SK-N-MC (cell line): ENCODE results near the gene USP3.

ENCODE experiments used
- EZH2 ChIP-seq: fragments of 200-600 bp; sonication (generic); IDR thresholded peaks from one replicate; pipeline ENCODE4 v1.6.1; 2017; ENCODE audit warnings: antibody characterized with exemption
- FOXP2 ChIP-seq: optimal IDR thresholded peaks from 2 replicates; pipeline ENCODE3; 2011; ENCODE audit warnings: mild to moderate bottlenecking, moderate library complexity; ENCODE audit not compliant: insufficient read depth; ENCODE audit errors: extremely low read length, control extremely low read depth
- POLR2AphosphoS5 ChIP-seq: IDR thresholded peaks from 2 replicates; pipeline ENCODE4 v1.6.1; 2012; ENCODE audit warnings: mild to moderate bottlenecking, low read depth, low read length, borderline replicate concordance

DNA sequence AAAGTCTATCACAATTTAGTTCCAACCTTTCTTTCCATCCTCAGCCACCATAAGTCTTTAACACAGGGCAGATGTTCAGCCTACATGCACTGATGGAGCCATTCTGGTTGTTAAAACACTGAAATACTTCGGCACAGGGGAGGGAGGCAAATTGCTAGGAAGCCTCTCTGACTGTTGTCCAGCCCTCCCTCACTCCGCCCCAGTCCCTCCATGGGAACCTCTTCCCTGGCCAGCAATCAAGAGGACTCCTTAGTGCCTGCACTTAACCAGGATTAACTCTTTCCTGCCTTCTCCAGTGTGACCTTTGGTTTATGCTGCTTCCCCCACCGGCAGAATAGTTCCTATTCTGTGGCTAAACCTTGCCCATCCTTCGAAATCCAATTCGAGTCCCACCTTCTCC lies 47.0 kb upstream of the USP3 start:
- TF ChIP-seq POLR2AphosphoS5 (no peak), EZH2 (no peak), FOXP2 (no peak)
